Skeletal muscle satellite cell (primary cell): ENCODE data around the gene MRPS34.
A peak's percentile ranks its signal among the peaks of the same experiment; 100 is the strongest.

ENCODE experiments used
- H3K27me3 ChIP-seq: 2 replicates; pipeline ENCODE4 v1.7.0; 2013; ENCODE audit warnings: low read length; ENCODE audit not compliant: control insufficient read depth, insufficient read depth
- H3K36me3 ChIP-seq: 2 replicates; pipeline ENCODE4 v1.7.0; 2013; ENCODE audit warnings: mild to moderate bottlenecking, control low read depth, low read length; ENCODE audit not compliant: insufficient read depth
- H3K4me1 ChIP-seq: 2 replicates; pipeline ENCODE4 v1.7.0; 2013; ENCODE audit warnings: low read length; ENCODE audit not compliant: control insufficient read depth, insufficient read depth
- H3K4me2 ChIP-seq: 2 replicates; pipeline ENCODE4 v1.7.0; 2013; ENCODE audit warnings: mild to moderate bottlenecking, low read length
- H3K4me3 ChIP-seq: 2 replicates; pipeline ENCODE4 v1.7.0; 2013; ENCODE audit warnings: low read length
- H3K9ac ChIP-seq: 2 replicates; pipeline ENCODE4 v1.7.0; 2013; ENCODE audit warnings: mild to moderate bottlenecking, low read depth, low read length, moderate library complexity
- H3K9me3 ChIP-seq: replicated peaks from 2 replicates; pipeline ENCODE4 v1.7.0; 2013; ENCODE audit warnings: mild to moderate bottlenecking, control low read depth, low read length

The MRPS34 gene

DNA sequence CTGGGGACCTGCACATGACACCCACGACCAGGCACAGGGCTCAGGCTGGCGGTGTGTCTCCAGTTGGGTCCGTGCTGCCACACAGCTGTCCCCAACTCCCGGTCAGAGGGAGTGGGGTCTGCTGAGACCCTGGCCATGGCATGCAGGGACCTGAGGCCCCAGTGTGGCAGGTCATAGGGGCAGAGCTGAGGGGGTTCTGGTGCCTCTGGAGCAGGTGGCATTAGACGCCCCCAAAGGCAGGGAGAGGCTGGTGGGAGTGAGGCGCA lies 14.1 kb upstream of the MRPS34 start:
- Histone ChIP-seq H3K9ac (no peak overlapping the region), H3K4me3 (no peak overlapping the region), H3K9me3 (no peaks in the 10 kb centered on the region), H3K27me3 (no peaks in the 10 kb centered on the region), H3K36me3 (peaks cover 14% of the 10 kb centered on the region), H3K4me1 (no peaks in the 10 kb centered on the region), H3K4me2 (no peak overlapping the region)

GRCh38 chr16:1786242-1787055 lies 13.5 kb upstream of the MRPS34 start:
- Histone ChIP-seq H3K9me3 (no peaks in the 10 kb centered on the region), H3K27me3 (no peaks in the 10 kb centered on the region), H3K4me1 (peaks cover 3% of the 10 kb centered on the region), H3K36me3 (peaks cover 14% of the 10 kb centered on the region), H3K9ac (no peak overlapping the region), H3K4me2 (no peak overlapping the region), H3K4me3 (no peak overlapping the region)

GRCh38 chr16:1785846-1786170 lies 12.9 kb upstream of the MRPS34 start:
- H3K4me2 ChIP-seq = no peak overlapping the region
- no peak overlapping the region for H3K9ac ChIP-seq
- H3K27me3 ChIP-seq = no peaks in the 10 kb centered on the region
- no peak overlapping the region for H3K4me3 ChIP-seq
- H3K4me1 ChIP-seq = peaks cover 9% of the 10 kb centered on the region
- H3K36me3 ChIP-seq = peaks cover 14% of the 10 kb centered on the region
- H3K9me3 ChIP-seq = no peaks in the 10 kb centered on the region

DNA sequence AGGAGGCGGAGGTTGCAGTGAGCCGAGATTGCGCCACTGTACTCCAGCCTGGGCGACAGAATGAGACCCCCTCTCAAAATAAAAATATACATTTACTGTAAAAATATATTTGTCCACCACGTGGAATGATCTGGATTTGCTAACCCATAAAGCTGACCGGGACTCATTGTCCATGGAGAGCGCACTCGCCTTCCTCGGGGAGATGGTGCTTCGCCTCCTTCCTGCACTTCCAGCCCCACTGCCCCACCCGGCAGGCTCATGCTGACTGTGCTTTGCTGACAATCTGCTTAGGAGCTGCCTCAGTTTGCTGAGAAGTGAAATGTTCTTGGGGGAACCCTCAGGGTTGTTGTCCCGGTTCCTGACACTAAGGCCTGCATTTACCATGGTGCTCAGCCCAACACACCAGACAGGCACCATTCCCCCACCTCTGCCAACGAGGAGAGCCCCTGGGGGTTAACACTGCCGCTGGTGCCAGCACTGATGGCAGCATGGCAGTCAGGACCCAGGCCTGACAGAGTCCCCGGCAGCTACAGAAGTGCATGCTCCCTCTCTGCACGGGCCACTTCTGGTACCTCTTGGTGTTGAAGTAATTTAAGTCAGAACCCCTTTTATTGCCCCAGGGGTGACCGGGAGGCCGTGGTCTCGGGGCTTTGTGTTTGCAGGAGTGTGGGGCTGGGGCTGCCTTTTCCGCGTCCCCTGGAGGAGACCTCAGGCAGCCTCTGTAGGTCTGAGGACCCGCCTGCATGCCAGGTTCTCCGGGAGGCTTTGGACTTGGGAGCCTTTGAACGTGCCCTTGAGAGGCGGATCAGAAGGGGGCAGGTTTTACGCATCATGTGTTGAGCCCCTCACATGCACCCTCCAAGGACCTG lies 12.3 kb upstream of the MRPS34 start:
- Histone ChIP-seq H3K4me3 (no peak overlapping the region), H3K4me1 (peaks cover 9% of the 10 kb centered on the region), H3K36me3 (peaks cover 15% of the 10 kb centered on the region), H3K9me3 (no peaks in the 10 kb centered on the region), H3K9ac (no peak overlapping the region), H3K4me2 (no peak overlapping the region), H3K27me3 (no peaks in the 10 kb centered on the region)

DNA sequence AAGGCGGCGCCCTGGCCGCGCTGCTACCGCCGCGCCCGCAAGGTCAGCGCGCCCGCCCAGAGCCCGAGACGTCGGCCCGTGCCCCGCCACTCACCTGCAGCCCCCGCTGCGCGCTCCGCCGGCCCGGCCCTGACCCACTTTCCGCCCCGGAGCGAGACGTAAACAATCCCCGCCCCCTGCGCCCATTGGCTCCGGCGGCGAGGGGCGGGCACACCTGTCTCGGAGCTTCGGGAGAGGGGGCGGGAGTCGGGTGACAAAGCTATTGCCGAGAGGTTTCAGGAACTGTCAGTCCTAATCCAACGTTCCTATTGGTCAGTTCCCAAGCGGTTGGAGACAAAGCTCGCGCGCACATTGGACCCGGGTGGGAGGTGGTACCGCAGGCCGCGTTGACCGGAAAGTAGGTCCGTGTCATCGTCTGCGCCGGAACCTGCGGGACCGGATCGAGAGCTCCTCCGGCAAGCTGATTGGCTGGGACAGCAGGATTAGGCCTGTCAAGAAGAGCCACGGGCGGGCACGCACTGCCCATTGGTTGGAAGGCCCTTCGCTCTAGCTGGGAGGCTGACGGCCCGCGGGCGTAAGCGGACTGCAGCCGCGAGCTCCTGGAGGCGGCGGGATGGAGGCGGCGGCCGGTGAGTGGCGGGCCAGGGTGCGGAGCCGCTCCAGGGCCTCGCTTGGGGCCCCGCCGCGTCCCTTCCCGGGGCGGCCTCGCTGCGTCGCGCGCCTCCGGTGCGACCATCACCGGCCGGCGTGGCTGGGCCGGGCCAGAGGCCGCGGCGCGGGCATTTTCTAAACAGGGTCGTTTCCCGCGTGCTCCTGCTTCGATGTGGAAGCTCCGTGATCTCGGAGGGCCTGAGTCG lies 9.7 kb upstream of the MRPS34 start, which contains the start of the genes NUBP2 and SPSB3:
NUBP2 (plus strand) TSS at position 553 of the 857 bp plus-strand sequence; CDS start at position 614, 61 bp downstream.
SPSB3 (minus strand) TSS at position 164 of the 857 bp plus-strand sequence. CDS start 1,088 bp downstream, outside the sequence.
- peaks cover 18% of the 10 kb centered on the region for H3K36me3 ChIP-seq
- peaks cover 9% of the 10 kb centered on the region for H3K4me1 ChIP-seq

GRCh38 chr16:1781758-1782407 lies 8.9 kb upstream of the MRPS34 start:
- peak overlapping the region; percentile 74 for H3K4me3 ChIP-seq
- H3K9ac ChIP-seq = peak overlapping the region; percentile 82
- no peaks in the 10 kb centered on the region for H3K27me3 ChIP-seq
- no peaks in the 10 kb centered on the region for H3K9me3 ChIP-seq
- H3K4me1 ChIP-seq = peaks cover 9% of the 10 kb centered on the region
- peaks cover 24% of the 10 kb centered on the region for H3K36me3 ChIP-seq
- H3K4me2 ChIP-seq = peak overlapping the region; percentile 96

More for the DNA sequence above, 9.7 kb upstream of the MRPS34 start, which contains the start of the genes NUBP2 and SPSB3:
- H3K9ac ChIP-seq = peak within 1 kb of the TSS; percentile 89
- no peaks in the 10 kb centered on the region for H3K27me3 ChIP-seq
- peak within 1 kb of the TSS; percentile 87 for H3K4me3 ChIP-seq
- H3K9me3 ChIP-seq = no peaks in the 10 kb centered on the region
- H3K4me2 ChIP-seq = peak within 1 kb of the TSS; percentile 99

- Histone ChIP-seq H3K4me3 (peak overlapping the region; percentile 74), H3K4me2 (peak overlapping the region; percentile 96), H3K4me1 (peaks cover 9% of the 10 kb centered on the region), H3K27me3 (no peaks in the 10 kb centered on the region), H3K36me3 (peaks cover 23% of the 10 kb centered on the region), H3K9me3 (no peaks in the 10 kb centered on the region), H3K9ac (peak overlapping the region; percentile 82)
Observed at GRCh38 chr16:1781254-1781653, 8.3 kb upstream of the MRPS34 start.

DNA sequence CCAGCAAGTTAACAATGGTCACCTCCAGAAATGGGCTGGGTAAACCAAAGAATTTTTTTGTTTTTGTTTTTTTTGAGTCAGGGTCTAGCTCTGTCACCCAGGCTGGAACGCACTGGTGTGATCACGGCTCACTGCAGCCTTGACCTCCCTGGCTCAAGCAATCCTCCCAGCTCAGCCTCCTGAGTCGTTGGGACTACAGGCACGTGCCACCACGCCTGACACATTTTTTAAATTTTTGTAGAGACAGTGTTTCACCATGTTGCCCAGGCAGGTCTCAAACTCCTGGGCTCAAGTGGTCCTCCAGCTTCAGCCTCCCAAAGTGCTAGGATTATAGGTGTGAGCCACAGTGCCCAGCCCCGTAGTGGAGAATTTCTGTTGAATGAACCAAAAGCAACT lies 7.7 kb upstream of the MRPS34 start:
- Histone ChIP-seq H3K36me3 (peaks cover 25% of the 10 kb centered on the region), H3K9ac (no peak overlapping the region), H3K9me3 (no peaks in the 10 kb centered on the region), H3K27me3 (no peaks in the 10 kb centered on the region), H3K4me3 (no peak overlapping the region), H3K4me1 (peaks cover 9% of the 10 kb centered on the region), H3K4me2 (peak overlapping the region; percentile 96)

DNA sequence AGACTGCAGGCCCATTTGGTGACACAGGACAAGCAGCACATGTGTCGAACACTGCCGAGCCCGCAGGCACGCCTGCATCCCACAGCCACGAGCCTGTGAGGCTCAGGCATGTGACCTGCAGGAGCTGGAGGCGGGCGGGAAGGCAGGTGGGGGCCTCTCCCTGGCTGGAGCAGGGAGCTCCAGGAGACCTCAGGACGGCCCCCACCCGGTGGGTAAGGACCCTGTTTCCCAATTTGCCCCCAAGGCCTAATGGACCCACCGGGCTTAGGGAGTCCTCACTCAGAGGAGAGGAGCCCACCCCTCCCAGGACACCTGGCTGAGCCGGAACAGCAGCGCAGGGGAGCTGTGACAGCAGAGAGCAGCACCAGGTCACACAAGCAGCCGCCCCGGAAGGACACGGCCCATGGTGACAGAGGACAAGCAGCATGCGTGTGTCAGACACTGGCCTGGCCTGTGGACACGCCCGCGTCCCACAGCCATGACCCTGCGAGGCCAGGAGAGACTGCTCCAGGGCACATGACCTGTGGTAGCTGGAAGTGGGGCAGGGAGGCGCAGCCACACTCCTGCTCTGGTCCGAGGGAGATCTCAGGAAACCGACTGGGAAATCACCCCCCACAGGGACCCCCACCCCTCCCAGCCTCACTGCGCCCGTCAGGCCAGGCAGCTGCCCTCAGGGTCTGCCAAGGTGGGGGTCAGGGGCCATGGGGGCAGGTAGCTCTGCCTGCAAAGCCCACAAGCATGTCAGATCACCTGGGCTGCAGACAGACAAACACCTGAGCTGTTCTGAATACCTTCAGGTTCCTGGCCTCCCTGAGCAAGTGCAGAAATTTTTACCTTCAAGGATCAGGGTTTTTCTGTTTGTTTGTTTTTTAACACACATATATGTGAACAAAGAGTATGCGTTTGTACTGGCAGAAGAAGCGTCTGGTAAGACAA lies 7.1 kb upstream of the MRPS34 start:
- H3K36me3 ChIP-seq = peaks cover 31% of the 10 kb centered on the region
- H3K9ac ChIP-seq = no peak overlapping the region
- no peaks in the 10 kb centered on the region for H3K27me3 ChIP-seq
- peaks cover 12% of the 10 kb centered on the region for H3K4me1 ChIP-seq
- H3K9me3 ChIP-seq = no peaks in the 10 kb centered on the region
- H3K4me2 ChIP-seq = no peak overlapping the region
- H3K4me3 ChIP-seq = no peak overlapping the region

DNA sequence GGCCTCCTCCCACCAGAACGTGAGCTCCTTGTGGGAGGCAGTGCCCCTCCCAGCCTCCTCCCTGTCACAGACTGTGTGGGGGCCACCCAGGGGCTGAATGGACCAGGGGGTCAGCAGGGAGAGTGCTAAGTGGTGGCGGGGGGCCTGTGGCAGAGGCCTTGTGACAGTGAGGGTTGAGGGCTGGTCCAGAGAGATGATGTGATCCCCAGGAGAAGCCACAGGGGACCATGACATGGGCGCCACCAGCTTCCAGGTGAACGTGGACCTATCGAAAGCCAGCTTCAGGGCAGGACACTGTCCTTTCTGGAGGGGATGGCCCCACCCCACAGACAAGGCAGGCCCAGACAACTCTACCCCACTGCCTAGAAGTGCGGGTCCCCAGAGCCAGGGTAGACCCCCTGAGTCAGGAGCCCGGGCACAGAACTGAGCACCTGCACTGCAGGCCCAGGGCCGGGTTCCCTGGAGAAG lies 6.3 kb upstream of the MRPS34 start:
- Histone ChIP-seq H3K4me2 (no peak overlapping the region), H3K4me3 (no peak overlapping the region), H3K27me3 (no peaks in the 10 kb centered on the region), H3K4me1 (peaks cover 20% of the 10 kb centered on the region), H3K9me3 (no peaks in the 10 kb centered on the region), H3K36me3 (peaks cover 31% of the 10 kb centered on the region), H3K9ac (no peak overlapping the region)
